Esophagus muscularis mucosa (tissue), 4 donors: ENCODE data around the gene NEB. TPM values are rescaled to one million over a fixed set of nuclear protein-coding genes. Genes with fewer than 3 reads are reported as not detected.

Source experiments
- DNase-seq: peaks from one replicate; pipeline ENCODE4 v3.0.0-alpha.2; 2017; ENCODE audit errors: extremely low spot score
- H3K27ac ChIP-seq, 4 donors: fragments of 200-600 bp; sonication (generic); replicated peaks in 1 of 4; 1 replicate in 3 of 4; 2 replicates in 1 of 4; pipeline ENCODE4 v1.5.1; 2016 to 2019; ENCODE audit warnings: mild to moderate bottlenecking in 1 of 4
- H3K27me3 ChIP-seq, 4 donors: fragments of 200-600 bp; sonication (generic); one replicate each; pipeline versions ENCODE4 v1.5.1 to v1.6.0; 2016 to 2019
- H3K36me3 ChIP-seq, 4 donors: fragments of 200-600 bp; sonication (generic); one replicate each; pipeline ENCODE4 v1.5.1; 2016 to 2019
- H3K4me1 ChIP-seq, 4 donors: fragments of 200-600 bp; sonication (generic); one replicate each; pipeline ENCODE4 v1.5.1; 2016 to 2019
- H3K4me3 ChIP-seq, 4 donors: fragments of 200-600 bp; sonication (generic); 1 replicate in 2 of 4; 2 replicates in 2 of 4; pipeline ENCODE4 v1.5.1; 2016 to 2019; ENCODE audit warnings: mild to moderate bottlenecking in 4 of 4, moderate library complexity in 1 of 4
- H3K9me3 ChIP-seq, 4 donors: fragments of 200-600 bp; sonication (generic); 1 replicate in 3 of 4; 2 replicates in 1 of 4; pipeline ENCODE4 v1.5.1; 2016 to 2019
- CTCF ChIP-seq, 3 experiments: fragments of 200-600 bp in 2 of 3; fragments of 450-650 bp in 1 of 3; sonication (generic) in 2 of 3; IDR thresholded peaks; one replicate each; pipeline ENCODE4 v1.5.1; 2017 to 2019; ENCODE audit warnings: antibody characterized with exemption in 3 of 3, mild to moderate bottlenecking in 2 of 3, moderate library complexity in 1 of 3
- EP300 ChIP-seq: sonication (generic); formaldehyde crosslinking; IDR thresholded peaks from one replicate; pipeline ENCODE4 v1.6.1; 2017; ENCODE audit warnings: antibody characterized with exemption
- POLR2A ChIP-seq: fragments of 450-650 bp; IDR thresholded peaks from one replicate; pipeline ENCODE4 v1.6.1; 2017; ENCODE audit warnings: antibody characterized with exemption, moderate library complexity, mild to moderate bottlenecking, low read depth
- POLR2AphosphoS5 ChIP-seq, 2 donors: sonication (generic); formaldehyde crosslinking; IDR thresholded peaks; one replicate each; pipeline ENCODE4 v1.6.1; 2017; ENCODE audit warnings: antibody characterized with exemption in 2 of 2
- WGBS: methylation state at CpG from one replicate; pipeline ENCODE4 v1.1.5; 2018; 5-methylcytosine and 5-hydroxymethylcytosine counted together
- intact Hi-C: fragments of 100-400 bp; cut with DNase I; formaldehyde crosslinking; loops from one replicate; pipeline ENCODE4 v1.15.1; 2023
- total RNA-seq, 4 donors: library from RNA; depleted of rRNA; stranded (reverse); fragments of >200 nt; gene quantifications; one replicate each; pipeline versions ENCODE4 v1.1.0 to v1.2.1, GENCODE V29; 2016

The NEB gene
- total RNA-seq, 4 donors from 2014 or later: 0.23 to 0.84 (median 0.54) TPM

- Histone ChIP-seq H3K36me3 (no peaks in the 10 kb centered on the region), H3K27ac (no peak overlapping the region), H3K4me1 (no peaks in the 10 kb centered on the region), H3K9me3 (no peaks in the 10 kb centered on the region), H3K27me3 (no peaks in the 10 kb centered on the region), H3K4me3 (no peak overlapping the region)
- TF ChIP-seq EP300 (no peak), POLR2AphosphoS5 (IDR thresholded peaks at IDR 0.05) (no peak), CTCF (IDR thresholded peaks at IDR 0.05) (no peak), POLR2A (no peak)
- no peak for DNase-seq
- WGBS: 85% methylated on average over 6 of the region's 6 CpGs
- intact Hi-C loops: no loop called here
These were observed 55.4 kb downstream of the NEB start for GRCh38 chr2:151678849-151679248.

- Histone ChIP-seq H3K4me3 (no peak overlapping the region), H3K36me3 (no peaks in the 10 kb centered on the region), H3K9me3 (no peaks in the 10 kb centered on the region), H3K4me1 (peaks cover 0 to 11% (median 2%) of the 10 kb centered on the region in 4 donors), H3K27me3 (no peaks in the 10 kb centered on the region), H3K27ac (no peak overlapping the region)
- intact Hi-C loops: no loop called here
- DNase-seq: no peak
- TF ChIP-seq EP300 (no peak), POLR2AphosphoS5 (IDR thresholded peaks at IDR 0.05) (no peak), CTCF (IDR thresholded peaks at IDR 0.05) (no peak)
- 71% methylated on average over 2 of the region's 2 CpGs for WGBS
These were observed 61.3 kb downstream of the NEB start for GRCh38 chr2:151673016-151673415.

GRCh38 chr2:151672277-151672676 lies 62.0 kb downstream of the NEB start:
- Histone ChIP-seq H3K4me1 (peaks cover 0 to 11% (median 2%) of the 10 kb centered on the region in 4 donors), H3K36me3 (no peaks in the 10 kb centered on the region), H3K9me3 (no peaks in the 10 kb centered on the region), H3K27ac (no peak overlapping the region), H3K4me3 (no peak overlapping the region), H3K27me3 (no peaks in the 10 kb centered on the region)
- intact Hi-C loops: no loop called here
- TF ChIP-seq CTCF (IDR thresholded peaks at IDR 0.05) (no peak), POLR2AphosphoS5 (IDR thresholded peaks at IDR 0.05) (no peak), EP300 (no peak), POLR2A (no peak)
- 94% methylated on average over 5 of the region's 5 CpGs for WGBS
- no peak for DNase-seq

GRCh38 chr2:151670846-151671597 lies 63.3 kb downstream of the NEB start:
- no peak overlapping the region for H3K27ac ChIP-seq
- WGBS: 86% methylated on average over 9 of the region's 9 CpGs
- H3K36me3 ChIP-seq: no peaks in the 10 kb centered on the region
- H3K4me3 ChIP-seq: no peak overlapping the region
- no peaks in the 10 kb centered on the region for H3K9me3 ChIP-seq
- peaks cover 0 to 11% (median 2%) of the 10 kb centered on the region in 4 donors for H3K4me1 ChIP-seq
- H3K27me3 ChIP-seq: no peaks in the 10 kb centered on the region
- TF ChIP-seq POLR2A: no peak
- no peak for TF ChIP-seq CTCF (IDR thresholded peaks at IDR 0.05)
- no peak for TF ChIP-seq POLR2AphosphoS5 (IDR thresholded peaks at IDR 0.05)
- TF ChIP-seq EP300: no peak
- DNase-seq: no peak
- intact Hi-C loops: no loop called here

- Histone ChIP-seq H3K27ac (no peak overlapping the region), H3K27me3 (no peaks in the 10 kb centered on the region), H3K9me3 (no peaks in the 10 kb centered on the region), H3K4me3 (no peak overlapping the region), H3K4me1 (peaks cover 0 to 11% (median 2%) of the 10 kb centered on the region in 4 donors), H3K36me3 (no peaks in the 10 kb centered on the region)
- intact Hi-C loops: no loop called here
- WGBS: 86% methylated on average over 7 of the region's 7 CpGs
- TF ChIP-seq EP300: no peak
- DNase-seq: no peak
These were observed 63.9 kb downstream of the NEB start for GRCh38 chr2:151670346-151670745.
